Large intestine (tissue), 3 donors: Measurements from ENCODE around the gene CREBRF. TPM values are rescaled to one million over a fixed set of nuclear protein-coding genes. Genes with fewer than 3 reads are reported as not detected.
"Not testable (repeated sequence)": the region's sequence is repeated elsewhere in the genome, so short reads cannot be mapped to it uniquely, and the experiment has no call there.

ENCODE experiments used
- DNase-seq, 2 donors: peaks; one replicate each; pipeline versions ENCODE4 v3.0.0 to v3.0.0-alpha.2; 2013
- H3K27ac ChIP-seq: one replicate; pipeline ENCODE4 v1.5.1; 2013; ENCODE audit warnings: low read length
- H3K27me3 ChIP-seq: 2 replicates; pipeline ENCODE4 v1.6.1; 2013; ENCODE audit warnings: low read length; ENCODE audit not compliant: control insufficient read depth, insufficient read depth
- H3K36me3 ChIP-seq: 2 replicates; pipeline ENCODE4 v1.6.1; 2013; ENCODE audit warnings: low read length; ENCODE audit not compliant: control insufficient read depth, insufficient read depth
- H3K4me1 ChIP-seq: one replicate; pipeline ENCODE4 v1.6.1; 2013; ENCODE audit warnings: low read length; ENCODE audit not compliant: control insufficient read depth, insufficient read depth
- H3K4me3 ChIP-seq: one replicate; pipeline ENCODE4 v1.5.1; 2013; ENCODE audit warnings: low read length
- H3K9me3 ChIP-seq: one replicate; pipeline ENCODE4 v1.6.1; 2013; ENCODE audit warnings: mild to moderate bottlenecking, low read depth, low read length, moderate library complexity; ENCODE audit not compliant: control insufficient read depth
- WGBS: methylation state at CpG from one replicate; pipeline ENCODE4 v1.1.5; 2013; ENCODE audit warnings: low lambda C conversion rate; ENCODE audit not compliant: insufficient coverage; 5-methylcytosine and 5-hydroxymethylcytosine counted together
- polyA plus RNA-seq: library from polyadenylated mRNA; unstranded; fragments of 120-200 nt; gene quantifications from one replicate; pipeline ENCODE4 v1.2.1, GENCODE V29; 2013

CREBRF gene
- polyA plus RNA-seq, 1 donor, result 21.2 TPM

GRCh38 chr5:173033923-173034322 lies 22.2 kb upstream of the CREBRF start:
- peaks cover 4% of the 10 kb centered on the region for H3K4me1 ChIP-seq
- WGBS, result 75% methylated on average over 1 of the region's 6 CpGs

DNA sequence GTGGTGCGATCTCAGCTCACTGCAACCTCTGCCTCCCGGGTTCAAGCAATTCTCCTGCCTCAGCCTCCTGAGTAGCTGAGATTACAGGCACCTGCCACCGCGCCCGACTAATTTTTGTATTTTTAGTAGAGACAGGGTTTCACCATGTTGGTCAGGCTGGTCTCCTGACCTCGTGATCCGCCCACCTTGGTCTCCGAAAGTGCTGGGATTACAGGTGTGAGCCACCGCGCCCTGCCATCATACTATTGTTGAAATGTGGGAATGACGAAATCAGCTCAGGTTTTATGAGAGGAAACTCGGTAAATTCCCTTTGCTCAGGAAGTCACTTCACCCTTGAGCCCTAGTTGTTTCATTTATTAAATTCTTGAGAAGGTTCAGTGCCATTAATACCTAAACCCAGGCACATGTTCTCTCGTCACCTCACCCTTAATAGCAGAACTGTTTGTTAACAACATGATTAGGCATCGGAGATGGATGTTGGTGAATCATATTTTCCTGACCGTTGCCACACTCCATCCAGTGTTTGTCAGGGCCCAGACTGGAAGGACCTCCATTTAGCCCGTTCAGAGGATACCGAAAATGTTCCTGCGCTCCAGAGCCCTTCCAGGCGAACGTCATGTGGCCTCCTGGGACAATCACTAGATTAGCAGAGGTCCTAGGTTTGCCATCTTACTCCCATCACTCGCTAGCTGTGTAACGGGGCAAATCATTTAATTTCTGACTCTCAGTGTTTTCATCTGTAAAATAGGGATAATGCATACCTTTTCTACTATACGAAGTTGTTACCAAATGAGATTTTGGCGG lies 20.0 kb upstream of the CREBRF start:
- Histone ChIP-seq H3K4me3 (no peak overlapping the region), H3K4me1 (peaks cover 4% of the 10 kb centered on the region), H3K27ac (no peak overlapping the region), H3K36me3 (peaks cover 22% of the 10 kb centered on the region), H3K27me3 (no peaks in the 10 kb centered on the region), H3K9me3 (no peaks in the 10 kb centered on the region)
- no peak for DNase-seq
- 80% methylated on average over 1 of the region's 24 CpGs for WGBS

More at GRCh38 chr5:173033923-173034322, 22.2 kb upstream of the CREBRF start:
- no peak overlapping the region for H3K27ac ChIP-seq
- peaks cover 22% of the 10 kb centered on the region for H3K36me3 ChIP-seq
- H3K9me3 ChIP-seq, result no peaks in the 10 kb centered on the region
- DNase-seq, result no peak
- no peaks in the 10 kb centered on the region for H3K27me3 ChIP-seq
- no peak overlapping the region for H3K4me3 ChIP-seq

- peaks cover 20% of the 10 kb centered on the region for H3K36me3 ChIP-seq
- no peak for DNase-seq
- H3K9me3 ChIP-seq, result no peaks in the 10 kb centered on the region
- H3K27me3 ChIP-seq, result no peaks in the 10 kb centered on the region
- no CpG with 5 or more reads among the region's 3 CpGs for WGBS
- H3K4me1 ChIP-seq, result peaks cover 9% of the 10 kb centered on the region
- no peak overlapping the region for H3K4me3 ChIP-seq
- no peak overlapping the region for H3K27ac ChIP-seq
Measured at GRCh38 chr5:173039188-173039587, 17.0 kb upstream of the CREBRF start.

- Histone ChIP-seq H3K4me3 (no peak overlapping the region), H3K4me1 (peaks cover 10% of the 10 kb centered on the region), H3K27me3 (no peaks in the 10 kb centered on the region), H3K9me3 (no peaks in the 10 kb centered on the region), H3K36me3 (peaks cover 15% of the 10 kb centered on the region), H3K27ac (no peak overlapping the region)
- no peak for DNase-seq
- 86% methylated on average over 1 of the region's 5 CpGs for WGBS
Measured at GRCh38 chr5:173039964-173040363, 16.2 kb upstream of the CREBRF start.

DNA sequence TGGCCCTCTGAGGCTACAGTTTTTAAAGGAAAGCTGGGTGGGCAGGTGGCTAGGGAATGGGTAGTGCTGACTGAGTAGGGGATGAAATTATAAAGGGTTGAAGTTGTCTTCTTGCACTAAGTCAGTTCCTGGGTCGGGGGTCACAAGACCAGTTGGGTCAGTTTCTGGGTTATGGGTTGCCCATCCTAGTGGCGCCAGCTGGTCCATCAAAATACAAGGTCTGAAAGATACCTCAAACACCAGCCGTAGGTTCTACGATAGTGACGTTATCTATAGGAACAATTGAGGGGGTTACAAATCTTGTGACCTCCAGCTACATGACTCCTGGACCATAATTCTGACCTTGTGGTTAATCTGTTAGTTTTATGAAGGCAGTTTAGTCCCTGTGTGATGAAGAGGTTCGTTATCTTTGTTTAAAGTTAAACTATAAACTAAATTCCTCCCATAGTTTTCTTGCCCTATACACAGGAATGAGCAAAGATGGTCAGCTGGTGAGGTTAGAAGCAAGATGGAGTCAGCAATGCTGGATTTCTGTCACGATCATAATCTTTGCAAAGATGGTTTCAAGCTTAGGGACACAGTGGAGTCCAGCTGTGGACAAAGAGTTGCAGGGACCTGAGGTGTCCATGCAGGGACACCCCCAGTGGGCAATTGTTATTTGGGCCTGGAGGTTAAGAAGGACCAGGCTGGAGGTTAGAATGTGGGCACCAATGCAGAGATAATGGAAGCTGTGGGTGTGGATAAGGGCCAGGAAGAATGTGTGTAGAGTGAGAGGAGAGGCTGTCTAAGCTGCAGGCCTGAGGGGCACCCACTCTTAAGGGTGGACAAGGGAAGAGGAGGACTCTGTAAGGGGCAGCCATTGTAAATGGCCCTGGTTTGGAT lies 14.0 kb upstream of the CREBRF start:
- no peak for DNase-seq
- Histone ChIP-seq H3K4me3 (no peak overlapping the region), H3K9me3 (no peaks in the 10 kb centered on the region), H3K27ac (peak overlapping the region; percentile 8), H3K36me3 (no peaks in the 10 kb centered on the region), H3K4me1 (peaks cover 13% of the 10 kb centered on the region), H3K27me3 (no peaks in the 10 kb centered on the region)
- no CpG with 5 or more reads among the region's 7 CpGs for WGBS

GRCh38 chr5:173042763-173043107 lies 13.4 kb upstream of the CREBRF start:
- Histone ChIP-seq H3K27ac (peak overlapping the region; percentile 8), H3K36me3 (no peaks in the 10 kb centered on the region), H3K27me3 (no peaks in the 10 kb centered on the region), H3K9me3 (no peaks in the 10 kb centered on the region), H3K4me1 (peaks cover 13% of the 10 kb centered on the region), H3K4me3 (no peak overlapping the region)
- no CpG with 5 or more reads among the region's 3 CpGs for WGBS
- no peak for DNase-seq

DNA sequence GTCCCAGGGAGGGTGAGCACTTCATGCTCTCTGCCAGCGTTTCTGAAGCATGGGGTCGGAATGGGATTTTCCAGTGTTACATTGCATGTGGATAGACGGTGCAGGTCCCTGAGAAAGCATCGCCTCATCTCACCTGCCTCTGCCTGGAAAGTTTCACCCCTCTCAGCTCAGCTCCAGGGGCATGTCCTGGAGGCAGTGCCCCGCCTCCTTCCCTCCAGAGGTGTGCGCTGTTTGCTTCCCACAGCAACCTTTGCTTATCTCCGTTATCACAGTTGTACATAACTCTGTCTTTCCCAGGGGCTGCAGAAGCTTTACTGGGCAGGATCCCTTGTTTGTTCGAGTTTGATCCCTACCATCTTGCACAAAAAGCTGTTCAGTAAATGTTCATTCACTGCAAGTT lies 10.7 kb upstream of the CREBRF start:
- WGBS, result no CpG with 5 or more reads among the region's 8 CpGs
- no peaks in the 10 kb centered on the region for H3K9me3 ChIP-seq
- H3K27ac ChIP-seq, result peak overlapping the region; percentile 10
- peak; percentile 53 to 70 for DNase-seq
- H3K4me1 ChIP-seq, result peaks cover 13% of the 10 kb centered on the region
- H3K4me3 ChIP-seq, result no peak overlapping the region
- H3K27me3 ChIP-seq, result no peaks in the 10 kb centered on the region
- H3K36me3 ChIP-seq, result no peaks in the 10 kb centered on the region

DNA sequence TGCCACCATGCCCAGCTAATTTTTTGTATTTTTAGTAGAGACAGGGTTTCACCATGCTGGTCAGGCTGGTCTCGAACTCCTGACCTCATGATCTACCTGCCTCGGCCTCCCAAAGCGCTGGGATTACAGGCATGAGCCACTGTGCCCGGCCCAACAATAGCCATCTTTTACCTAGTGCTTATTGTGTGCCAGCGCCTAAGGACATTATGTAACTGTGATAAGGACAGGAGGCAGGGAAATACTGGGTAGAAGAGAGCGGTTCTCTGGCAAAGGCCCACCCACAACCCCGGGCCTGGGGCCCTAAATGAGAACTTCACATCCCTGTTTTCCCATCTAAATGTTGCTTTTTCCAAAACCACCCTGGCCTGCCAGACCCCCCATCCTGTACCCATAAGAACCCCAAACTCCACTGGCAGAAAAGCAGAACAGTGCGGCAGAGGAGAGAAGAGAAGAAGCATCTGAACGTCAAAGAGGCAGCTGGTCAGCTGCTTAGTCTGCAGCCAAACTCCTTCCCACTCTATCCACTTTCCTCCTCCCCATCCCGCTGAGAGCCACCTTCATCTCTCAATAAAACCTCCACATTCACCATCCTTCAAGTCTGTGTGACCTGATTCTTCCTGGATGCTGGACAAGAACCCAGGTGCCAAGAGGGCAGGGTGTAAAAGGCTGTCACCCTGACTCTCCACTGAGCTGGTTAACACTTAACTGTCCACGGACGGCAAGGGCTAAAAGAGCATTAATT lies 8.9 kb upstream of the CREBRF start:
- not testable (repeated sequence) for H3K36me3 ChIP-seq, DNase-seq

GRCh38 chr5:173047838-173048105 lies 8.4 kb upstream of the CREBRF start:
- no peak overlapping the region for H3K27ac ChIP-seq
- no CpG with 5 or more reads among the region's 6 CpGs for WGBS
- no peak for DNase-seq
- no peaks in the 10 kb centered on the region for H3K36me3 ChIP-seq
- H3K4me3 ChIP-seq, result no peak overlapping the region
- no peaks in the 10 kb centered on the region for H3K9me3 ChIP-seq
- H3K4me1 ChIP-seq, result peaks cover 9% of the 10 kb centered on the region
- no peaks in the 10 kb centered on the region for H3K27me3 ChIP-seq

More for the DNA sequence above, 8.9 kb upstream of the CREBRF start:
- WGBS, result no CpG with 5 or more reads among the region's 12 CpGs
- not testable (repeated sequence) for H3K27ac ChIP-seq, H3K9me3 ChIP-seq, H3K4me3 ChIP-seq, H3K27me3 ChIP-seq
- peaks cover 12% of the 10 kb centered on the region for H3K4me1 ChIP-seq

DNA sequence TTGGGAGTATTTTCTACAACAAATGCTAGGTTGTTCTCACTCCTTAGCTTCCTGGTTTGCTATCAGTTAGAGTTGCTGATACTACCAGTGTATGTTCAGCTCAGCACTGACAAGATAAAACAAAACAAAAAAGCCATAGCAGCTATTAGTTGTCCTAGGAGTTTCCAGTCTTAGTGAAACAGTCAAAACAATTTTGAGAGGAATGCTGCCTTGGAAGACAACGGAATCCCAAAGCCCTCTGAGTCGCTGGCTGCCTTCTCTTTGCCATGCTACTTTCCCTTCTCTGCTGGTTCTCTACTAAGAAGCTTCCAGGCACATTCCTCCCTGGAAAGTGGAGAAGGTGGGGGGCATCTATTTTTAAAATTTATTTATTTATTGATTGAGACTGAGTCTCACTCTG lies 5.4 kb upstream of the CREBRF start:
- no peaks in the 10 kb centered on the region for H3K27me3 ChIP-seq
- peaks cover 10% of the 10 kb centered on the region for H3K4me1 ChIP-seq
- WGBS, result no CpG with 5 or more reads among the region's 2 CpGs
- H3K9me3 ChIP-seq, result no peaks in the 10 kb centered on the region
- DNase-seq, result no peak
- H3K4me3 ChIP-seq, result no peak overlapping the region
- no peaks in the 10 kb centered on the region for H3K36me3 ChIP-seq
- H3K27ac ChIP-seq, result no peak overlapping the region
